WTC11 (cell line): ENCODE results near the gene CNBP. TPM values are rescaled to one million over a fixed set of nuclear protein-coding genes. Genes with fewer than 3 reads are reported as not detected.

Experiments
- ATAC-seq: fragments of 200-7000 bp; cut with Tn5 transposase; 2 replicates; pipeline ENCODE4 v1.10.0; 2021; ENCODE audit warnings: mild to moderate bottlenecking, moderate library complexity
- CTCF ChIA-PET: fragments of 300-600 bp; sonication (Branson Sonifier 250); formaldehyde crosslinking; loops from one replicate; lab custom pipeline; 2021; ENCODE audit warnings: antibody characterized with exemption; lab: Charles Lee
- POLR2A ChIA-PET: fragments of 350-600 bp; sonication (Branson Sonifier 250); formaldehyde crosslinking; loops from one replicate; lab custom pipeline; 2021; ENCODE audit warnings: antibody characterized with exemption; lab: Charles Lee
- DNase-seq: peaks from one replicate; pipeline ENCODE4 v3.0.0; 2021; ENCODE audit warnings: low spot score
- H3K27ac Mint-ChIP-seq: 2 replicates; pipeline ENCODE4 v1.8.0; 2021; ENCODE audit warnings: mixed read lengths
- H3K27me3 Mint-ChIP-seq: 2 replicates; pipeline ENCODE4 v1.8.0; 2021; ENCODE audit warnings: low read depth, mild to moderate bottlenecking, moderate library complexity, mixed read lengths
- H3K36me3 Mint-ChIP-seq: 2 replicates; pipeline ENCODE4 v1.8.0; 2021; ENCODE audit warnings: mixed read lengths
- H3K4me1 Mint-ChIP-seq: 2 replicates; pipeline ENCODE4 v1.8.0; 2022; ENCODE audit warnings: mixed read lengths
- H3K4me3 Mint-ChIP-seq: 2 replicates; pipeline ENCODE4 v1.8.0; 2021; ENCODE audit warnings: mild to moderate bottlenecking, moderate library complexity, mixed read lengths
- H3K9me3 Mint-ChIP-seq: 2 replicates; pipeline ENCODE4 v1.8.0; 2021; ENCODE audit warnings: mixed read lengths
- ATF1 ChIP-seq: sonication (generic); formaldehyde crosslinking; IDR thresholded peaks from 2 replicates; pipeline ENCODE4 v1.8.1; 2023; ENCODE audit warnings: mild to moderate bottlenecking, moderate library complexity, missing genetic modification reagents
- CREB1 ChIP-seq: sonication (generic); formaldehyde crosslinking; IDR thresholded peaks from 2 replicates; pipeline ENCODE4 v1.8.0; 2023; ENCODE audit warnings: mild to moderate bottlenecking, missing genetic modification reagents
- E2F4 ChIP-seq: sonication (generic); formaldehyde crosslinking; IDR thresholded peaks from 2 replicates; pipeline ENCODE4 v1.8.1; 2022; ENCODE audit warnings: low read depth, mild to moderate bottlenecking, moderate library complexity, missing genetic modification reagents, borderline replicate concordance
- FOXK1 ChIP-seq: sonication (generic); formaldehyde crosslinking; IDR thresholded peaks from 2 replicates; pipeline ENCODE4 v1.8.0; 2022; ENCODE audit warnings: mild to moderate bottlenecking, moderate library complexity, missing genetic modification reagents
- GTF2I ChIP-seq: fragments of 250-450 bp; sonication (Bioruptor Pico); conservative IDR thresholded peaks from 2 replicates; pipeline ENCODE4 v1.4.0; 2021; ENCODE audit warnings: mild to moderate bottlenecking
- NR1H2 ChIP-seq: sonication (generic); formaldehyde crosslinking; IDR thresholded peaks from 2 replicates; pipeline ENCODE4 v1.9.0; 2021; ENCODE audit warnings: mild to moderate bottlenecking, moderate library complexity, missing genetic modification reagents
- NR2C2 ChIP-seq: sonication (generic); formaldehyde crosslinking; IDR thresholded peaks from 2 replicates; pipeline ENCODE4 v1.8.0; 2022; ENCODE audit warnings: mild to moderate bottlenecking, missing genetic modification reagents
- NR3C1 ChIP-seq: sonication (generic); formaldehyde crosslinking; conservative IDR thresholded peaks from 2 replicates; pipeline ENCODE4 v1.8.1; 2023; ENCODE audit warnings: low read depth, mild to moderate bottlenecking, missing genetic modification reagents
- RELA ChIP-seq: sonication (generic); formaldehyde crosslinking; IDR thresholded peaks from 2 replicates; pipeline ENCODE4 v1.8.1; 2022; ENCODE audit warnings: missing genetic modification reagents, mild to moderate bottlenecking, borderline replicate concordance
- SP1 ChIP-seq: sonication (generic); formaldehyde crosslinking; conservative IDR thresholded peaks from 2 replicates; pipeline ENCODE4 v1.8.1; 2022; ENCODE audit warnings: missing genetic modification reagents
- TCF7 ChIP-seq: sonication (generic); formaldehyde crosslinking; IDR thresholded peaks from 2 replicates; pipeline ENCODE4 v1.8.0; 2022; ENCODE audit warnings: mild to moderate bottlenecking, low read depth, missing genetic modification reagents, moderate library complexity
- TEAD1 ChIP-seq: sonication (generic); formaldehyde crosslinking; IDR thresholded peaks from 2 replicates; pipeline ENCODE4 v1.8.0; 2022; ENCODE audit warnings: mild to moderate bottlenecking, missing genetic modification reagents
- ZBTB21 ChIP-seq: sonication (generic); formaldehyde crosslinking; IDR thresholded peaks from 2 replicates; pipeline ENCODE4 v1.8.1; 2023; ENCODE audit warnings: mild to moderate bottlenecking, missing genetic modification reagents, borderline replicate concordance
- ZNF232 ChIP-seq: sonication (generic); formaldehyde crosslinking; IDR thresholded peaks from 2 replicates; pipeline ENCODE4 v1.8.0; 2022; ENCODE audit warnings: mild to moderate bottlenecking, missing genetic modification reagents
- ZNF281 ChIP-seq: sonication (generic); formaldehyde crosslinking; IDR thresholded peaks from 2 replicates; pipeline ENCODE4 v1.8.0; 2023; ENCODE audit warnings: mild to moderate bottlenecking, missing genetic modification reagents
- ZNF425 ChIP-seq: fragments of 250-450 bp; sonication (Bioruptor Pico); conservative IDR thresholded peaks from 2 replicates; pipeline ENCODE4 v1.9.0; 2021; ENCODE audit warnings: mild to moderate bottlenecking
- ZNF671 ChIP-seq: fragments of 250-450 bp; sonication (Bioruptor Pico); IDR thresholded peaks from 2 replicates; pipeline ENCODE4 v1.8.0; 2021; ENCODE audit warnings: mild to moderate bottlenecking
- ZSCAN18 ChIP-seq: fragments of 250-450 bp; sonication (Bioruptor Pico); IDR thresholded peaks from 2 replicates; pipeline ENCODE4 v2.1.2; 2022; ENCODE audit warnings: mild to moderate bottlenecking, moderate library complexity
- total RNA-seq: library from RNA; stranded (reverse); gene quantifications from 3 replicates; pipeline ENCODE4 v1.2.3, GENCODE V29; 2021
- TF ChIP-seq, protein P1 (sequence below): sonication (generic); formaldehyde crosslinking; IDR thresholded peaks from 2 replicates; pipeline ENCODE4 v1.8.1; 2023; ENCODE audit warnings: mild to moderate bottlenecking, missing genetic modification reagents
- TF ChIP-seq, protein P2 (sequence below): sonication (generic); formaldehyde crosslinking; IDR thresholded peaks from 2 replicates; pipeline ENCODE4 v1.8.1; 2023; ENCODE audit warnings: mild to moderate bottlenecking, moderate library complexity, missing genetic modification reagents
- TF ChIP-seq, protein P3 (sequence below): sonication (generic); formaldehyde crosslinking; IDR thresholded peaks from 2 replicates; pipeline ENCODE4 v1.8.1; 2022; ENCODE audit warnings: mild to moderate bottlenecking, missing genetic modification reagents, moderate library complexity, borderline replicate concordance

CNBP gene
- total RNA-seq, 1 experiment from 2014 or later: 329 TPM

DNA sequence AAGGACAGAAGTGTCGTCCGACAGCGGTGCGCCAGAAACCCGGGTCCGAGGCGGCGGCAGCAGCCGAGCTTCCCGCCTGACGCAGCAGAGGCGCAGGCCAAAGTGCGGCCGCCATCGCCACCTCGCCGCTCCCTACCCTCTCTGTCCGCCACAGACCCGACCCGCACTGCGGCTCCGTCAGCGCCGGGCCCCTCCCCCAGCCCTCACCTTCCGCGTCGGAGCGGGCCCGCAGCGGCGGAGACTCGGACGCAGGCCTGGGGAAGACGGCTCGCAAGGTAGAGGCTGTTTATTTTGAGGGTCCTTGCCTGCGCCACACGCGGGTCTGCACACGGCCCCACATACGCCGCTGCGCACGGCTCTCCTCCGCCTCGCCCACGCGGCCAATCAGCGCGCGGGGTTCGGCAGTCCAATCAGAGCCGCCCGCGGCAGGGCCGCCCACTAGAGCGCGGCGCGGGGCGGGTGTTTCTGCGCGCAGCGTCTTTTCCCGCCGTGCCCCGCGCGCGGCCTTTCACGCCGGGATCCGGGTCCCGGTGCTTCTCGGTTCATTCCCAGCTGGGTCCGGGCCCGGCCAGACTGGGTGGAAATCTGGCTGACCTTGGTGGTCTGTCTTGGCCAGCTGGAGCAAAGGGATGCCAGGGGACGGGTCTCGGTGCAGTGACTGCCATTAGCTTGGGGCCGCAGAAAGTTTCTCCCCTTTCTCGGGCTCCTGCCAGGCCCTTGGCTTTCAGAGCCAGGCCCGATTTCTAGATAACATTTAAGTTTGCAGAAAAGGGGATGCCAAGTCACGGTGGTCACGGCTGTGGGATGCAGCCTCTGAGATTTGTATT is at the start of gene CNBP (continued):
- no peak for TF ChIP-seq ZBTB21
- TF ChIP-seq ZNF425: no peak
- TF ChIP-seq E2F4 (CRISPR knock-in tag): peak; percentile 75; the same call in 1 of the 2 replicates
- no peak for TF ChIP-seq ATF1 (CRISPR knock-in tag)
- no peak for TF ChIP-seq GTF2I (CRISPR knock-in tag)
- no peak; the same call in 1 of the 2 replicates for TF ChIP-seq RELA (CRISPR knock-in tag)
- no peak; the same call in 1 of the 2 replicates for TF ChIP-seq TCF7
- TF ChIP-seq CREB1 (CRISPR knock-in tag): peak; percentile 76; the same call in 1 of the 2 replicates
- no peak; the same call in 1 of the 2 replicates for TF ChIP-seq ZNF281 (CRISPR knock-in tag)
- no peak; the same call in 1 of the 2 replicates for TF ChIP-seq ZNF232 (CRISPR knock-in tag)
- TF ChIP-seq SP1 (CRISPR knock-in tag): peak; percentile 93
- no peak for TF ChIP-seq NR1H2 (CRISPR knock-in tag)
- TF ChIP-seq, protein P1, sequence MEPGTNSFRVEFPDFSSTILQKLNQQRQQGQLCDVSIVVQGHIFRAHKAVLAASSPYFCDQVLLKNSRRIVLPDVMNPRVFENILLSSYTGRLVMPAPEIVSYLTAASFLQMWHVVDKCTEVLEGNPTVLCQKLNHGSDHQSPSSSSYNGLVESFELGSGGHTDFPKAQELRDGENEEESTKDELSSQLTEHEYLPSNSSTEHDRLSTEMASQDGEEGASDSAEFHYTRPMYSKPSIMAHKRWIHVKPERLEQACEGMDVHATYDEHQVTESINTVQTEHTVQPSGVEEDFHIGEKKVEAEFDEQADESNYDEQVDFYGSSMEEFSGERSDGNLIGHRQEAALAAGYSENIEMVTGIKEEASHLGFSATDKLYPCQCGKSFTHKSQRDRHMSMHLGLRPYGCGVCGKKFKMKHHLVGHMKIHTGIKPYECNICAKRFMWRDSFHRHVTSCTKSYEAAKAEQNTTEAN (CRISPR knock-in tag): peak; percentile 80; the same call in 1 of the 2 replicates
- TF ChIP-seq FOXK1: peak; percentile 88
- no peak for TF ChIP-seq ZNF671 (CRISPR knock-in tag)
- no peak for TF ChIP-seq TEAD1
- TF ChIP-seq NR3C1 (CRISPR knock-in tag): 0 out of 2 replicates have a peak, but pooled peaks have one; percentile 55
- no peak; the same call in 1 of the 2 replicates for TF ChIP-seq NR2C2 (CRISPR knock-in tag)
- TF ChIP-seq, all 79 proteins: peak for 28

GRCh38 chr3:129231331-129232119 is 47.8 kb upstream of the CNBP start:
- CTCF ChIA-PET: no interaction called here
- no peak for DNase-seq
- POLR2A ChIA-PET: no interaction called here
- H3K27ac Mint-ChIP-seq: no peak overlapping the region
- H3K9me3 Mint-ChIP-seq: 0 out of 2 replicates have a peak, but pooled peaks cover 4% of the 10 kb centered on the region
- no peaks in the 10 kb centered on the region; the same call in 1 of the 2 replicates for H3K27me3 Mint-ChIP-seq
- no peak overlapping the region for H3K4me3 Mint-ChIP-seq
- no peak for ATAC-seq
- no peaks in the 10 kb centered on the region for H3K36me3 Mint-ChIP-seq
- peaks cover 24% of the 10 kb centered on the region for H3K4me1 Mint-ChIP-seq
- TF ChIP-seq ZSCAN18 (CRISPR knock-in tag): no peak
- TF ChIP-seq, protein P2, sequence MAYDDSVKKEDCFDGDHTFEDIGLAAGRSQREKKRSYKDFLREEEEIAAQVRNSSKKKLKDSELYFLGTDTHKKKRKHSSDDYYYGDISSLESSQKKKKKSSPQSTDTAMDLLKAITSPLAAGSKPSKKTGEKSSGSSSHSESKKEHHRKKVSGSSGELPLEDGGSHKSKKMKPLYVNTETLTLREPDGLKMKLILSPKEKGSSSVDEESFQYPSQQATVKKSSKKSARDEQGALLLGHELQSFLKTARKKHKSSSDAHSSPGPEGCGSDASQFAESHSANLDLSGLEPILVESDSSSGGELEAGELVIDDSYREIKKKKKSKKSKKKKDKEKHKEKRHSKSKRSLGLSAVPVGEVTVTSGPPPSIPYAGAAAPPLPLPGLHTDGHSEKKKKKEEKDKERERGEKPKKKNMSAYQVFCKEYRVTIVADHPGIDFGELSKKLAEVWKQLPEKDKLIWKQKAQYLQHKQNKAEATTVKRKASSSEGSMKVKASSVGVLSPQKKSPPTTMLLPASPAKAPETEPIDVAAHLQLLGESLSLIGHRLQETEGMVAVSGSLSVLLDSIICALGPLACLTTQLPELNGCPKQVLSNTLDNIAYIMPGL (CRISPR knock-in tag): no peak
- TF ChIP-seq, protein P1 (CRISPR knock-in tag): no peak
- TF ChIP-seq, protein P3, sequence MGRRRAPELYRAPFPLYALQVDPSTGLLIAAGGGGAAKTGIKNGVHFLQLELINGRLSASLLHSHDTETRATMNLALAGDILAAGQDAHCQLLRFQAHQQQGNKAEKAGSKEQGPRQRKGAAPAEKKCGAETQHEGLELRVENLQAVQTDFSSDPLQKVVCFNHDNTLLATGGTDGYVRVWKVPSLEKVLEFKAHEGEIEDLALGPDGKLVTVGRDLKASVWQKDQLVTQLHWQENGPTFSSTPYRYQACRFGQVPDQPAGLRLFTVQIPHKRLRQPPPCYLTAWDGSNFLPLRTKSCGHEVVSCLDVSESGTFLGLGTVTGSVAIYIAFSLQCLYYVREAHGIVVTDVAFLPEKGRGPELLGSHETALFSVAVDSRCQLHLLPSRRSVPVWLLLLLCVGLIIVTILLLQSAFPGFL (CRISPR knock-in tag): no peak
